Hematopoietic multipotent progenitor cell treated with erythropoietin and hydrocortisone succinate and interleukin-3 and kit ligand, for 17 days (in vitro differentiated cells): ENCODE data around the gene GALM.
"Not testable (repeated sequence)": the region's sequence is repeated elsewhere in the genome, so short reads cannot be mapped to it uniquely, and the experiment has no call there.

ENCODE experiments used
- DNase-seq: peaks from one replicate; pipeline ENCODE4 v3.0.0-alpha.2; 2015; ENCODE audit warnings: low spot score

The GALM gene

DNA sequence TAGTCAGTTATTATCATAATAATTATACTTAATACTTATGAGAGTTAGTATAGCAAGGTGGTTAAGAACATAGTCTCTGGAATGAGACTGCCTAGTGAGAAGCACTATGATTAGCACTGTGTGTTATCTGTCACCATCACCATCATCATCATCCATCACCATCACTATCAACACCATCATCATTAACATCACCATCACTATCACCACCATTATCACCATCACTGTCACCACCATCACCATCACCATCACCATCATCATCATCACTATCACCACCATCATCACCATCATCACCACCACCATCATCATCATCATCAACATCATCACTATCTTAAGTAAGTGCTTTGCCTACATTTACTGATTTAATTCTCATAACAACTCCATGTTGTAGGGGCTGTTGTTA, 45.6 kb downstream of the GALM start:
- DNase-seq, result no peak

DNA sequence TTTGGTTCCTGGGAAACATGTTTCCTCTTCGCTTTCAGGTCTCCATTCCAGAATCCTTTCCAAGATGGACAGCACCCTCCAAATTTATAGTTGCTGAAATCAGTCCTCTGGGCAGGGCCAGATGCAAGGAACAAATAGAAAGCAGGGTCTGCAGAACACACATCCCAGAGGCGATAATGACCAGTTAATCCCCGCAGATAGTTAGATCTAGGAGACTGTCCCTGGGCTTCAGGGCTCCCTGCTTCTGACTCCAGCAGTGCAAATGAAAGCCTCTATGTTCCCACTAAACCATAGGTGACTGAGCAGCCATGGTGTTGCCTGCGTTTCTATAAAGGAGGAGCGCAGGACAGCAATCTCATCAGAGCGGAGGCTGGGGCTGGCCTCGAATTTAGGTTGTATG, 46.5 kb downstream of the GALM start:
- DNase-seq, result no peak

DNA sequence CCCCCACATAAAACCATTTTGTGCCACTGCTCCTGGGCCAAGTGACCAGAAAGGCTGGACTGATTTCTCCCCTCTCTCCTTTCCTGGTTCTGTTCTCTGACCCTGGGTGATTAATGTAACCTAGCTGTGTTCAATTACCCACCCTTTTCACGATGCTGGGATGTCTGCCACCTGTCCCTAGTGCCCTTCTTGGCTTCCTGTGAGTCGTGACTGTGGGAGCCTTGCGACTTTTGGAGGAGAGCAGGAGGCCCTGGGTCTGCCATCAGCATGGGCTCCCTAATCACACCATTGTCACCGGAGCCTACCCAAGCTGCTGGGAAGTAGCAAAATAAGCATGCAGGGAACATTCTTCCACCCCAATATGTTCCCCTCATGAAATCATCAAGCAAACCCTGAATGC, 47.0 kb downstream of the GALM start:
- DNase-seq, result no peak

DNA sequence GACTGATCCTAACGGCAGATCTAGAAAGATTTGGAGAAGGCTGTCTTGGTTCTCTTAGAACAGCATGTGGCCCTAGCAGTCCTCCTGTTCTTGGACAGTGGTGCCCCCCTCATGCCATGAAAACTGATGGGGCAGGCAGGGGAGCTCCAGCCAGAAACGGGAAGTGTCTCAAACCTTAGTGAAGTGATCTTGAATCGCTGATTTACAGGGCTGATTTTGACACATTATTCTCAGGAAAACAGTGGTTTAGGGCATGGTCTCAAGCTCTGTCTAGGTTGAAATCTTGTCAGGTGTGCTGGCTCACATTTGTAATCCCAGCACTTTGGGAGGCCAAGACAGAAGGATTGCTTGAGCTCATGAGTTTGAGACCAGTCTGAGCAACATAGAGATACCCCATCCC, 47.4 kb downstream of the GALM start:
- DNase-seq, result no peak

DNA sequence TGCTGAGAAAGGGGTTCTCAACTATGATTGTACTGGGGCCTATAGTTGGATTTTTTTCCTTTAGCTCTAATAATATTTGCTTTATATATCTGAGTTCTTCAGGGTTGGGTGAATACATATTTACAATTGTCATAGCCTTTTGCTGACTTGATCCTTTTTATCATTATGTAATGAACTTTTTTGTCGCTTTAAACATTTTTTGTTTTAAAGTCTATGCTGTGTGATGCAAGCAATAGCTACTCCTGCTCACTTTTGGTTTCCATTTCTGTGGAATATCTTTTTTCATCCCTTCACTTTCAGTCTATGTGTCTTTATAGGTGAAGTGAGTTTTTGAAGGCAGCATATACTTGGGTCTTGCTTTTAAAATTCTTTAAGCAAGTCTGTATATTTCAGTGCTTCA, 49.0 kb downstream of the GALM start:
- not testable (repeated sequence) for DNase-seq

DNA sequence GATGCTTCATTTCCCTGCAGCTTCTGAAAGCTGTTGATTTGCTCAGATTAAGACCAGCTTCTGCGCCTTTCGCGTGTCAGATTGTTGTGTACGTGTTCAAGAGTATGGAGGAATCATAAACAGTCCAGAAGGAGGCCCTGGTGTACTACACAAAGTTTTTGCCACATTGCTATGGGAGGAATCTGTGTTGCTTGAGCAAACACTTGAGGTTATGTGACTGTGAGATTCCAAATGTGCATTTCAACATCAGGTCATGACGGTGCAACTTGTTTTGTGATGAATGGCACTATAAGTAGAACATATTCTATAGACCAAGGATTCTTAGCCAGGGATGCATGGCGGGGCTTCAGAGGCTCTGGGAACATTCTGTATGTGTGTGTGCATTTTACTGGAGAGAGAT, 50.3 kb downstream of the GALM start:
- DNase-seq, result no peak

DNA sequence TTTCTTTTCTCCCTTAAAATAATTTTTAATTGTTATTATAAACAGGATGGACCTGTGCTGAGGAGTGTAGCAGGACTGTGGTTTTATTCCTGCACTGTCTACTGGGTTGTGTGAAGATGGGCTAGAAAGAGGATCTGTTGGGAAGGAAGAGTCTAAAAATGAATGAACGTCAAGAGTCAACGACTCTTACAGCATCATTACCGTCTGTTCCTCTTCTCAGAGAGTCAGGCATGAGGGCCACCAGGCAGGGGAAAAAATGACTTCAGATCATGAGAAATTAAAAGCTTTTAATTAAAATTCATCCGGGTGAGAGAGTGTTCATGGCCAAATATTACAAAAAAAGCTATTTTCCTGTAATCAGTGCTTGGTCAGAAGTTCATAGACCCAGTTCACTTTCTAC, 52.7 kb downstream of the GALM start:
- no peak for DNase-seq

DNA sequence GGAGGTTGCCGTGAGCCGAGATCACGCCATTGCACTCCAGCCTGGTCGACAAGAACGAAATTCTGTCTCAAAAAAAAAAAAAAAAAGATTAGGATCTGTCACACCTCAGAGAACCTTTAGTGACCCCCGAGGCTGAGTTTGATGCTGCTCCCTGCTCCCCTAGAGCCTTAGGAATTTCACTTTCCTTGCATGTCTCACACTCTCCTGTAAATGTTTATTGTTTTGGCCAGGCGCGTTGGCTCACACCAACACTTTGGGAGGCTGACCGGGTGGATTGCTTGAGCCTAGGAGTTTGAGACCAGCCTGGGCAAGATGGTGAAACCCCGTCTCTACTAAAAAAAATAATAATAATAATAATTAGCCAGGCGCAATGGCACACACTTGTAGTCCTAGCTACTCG, 53.8 kb downstream of the GALM start:
- DNase-seq, result no peak

DNA sequence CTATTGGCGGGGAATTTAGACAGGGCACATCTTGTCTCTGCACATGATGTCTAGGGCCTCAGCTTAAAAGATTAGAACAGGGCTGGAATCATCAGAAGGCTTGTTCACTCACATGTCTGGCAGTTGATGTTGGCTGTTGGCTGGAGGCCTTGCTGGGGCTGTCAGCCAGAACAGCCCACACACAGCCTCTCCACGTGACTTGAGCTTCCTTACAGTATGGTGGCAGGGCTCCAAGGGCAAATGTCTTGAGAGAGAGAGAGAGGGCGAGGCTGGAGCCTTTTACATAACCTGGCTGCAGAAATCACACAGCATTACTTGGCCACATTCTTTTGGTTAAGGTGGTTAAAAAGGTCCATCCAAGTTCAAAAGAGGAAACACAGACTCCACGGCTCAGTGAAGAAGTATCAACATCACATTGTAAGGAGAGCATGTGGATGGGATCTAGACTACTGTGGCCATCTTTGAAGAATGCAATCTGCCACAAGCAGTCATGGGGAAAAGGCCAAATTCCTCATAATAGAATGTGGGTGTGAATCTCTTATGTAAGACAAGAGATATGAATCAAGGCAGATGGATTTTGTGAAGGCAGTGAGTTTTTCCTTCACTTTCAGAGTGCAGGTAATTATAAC, 54.8 kb downstream of the GALM start:
- DNase-seq, result no peak

DNA sequence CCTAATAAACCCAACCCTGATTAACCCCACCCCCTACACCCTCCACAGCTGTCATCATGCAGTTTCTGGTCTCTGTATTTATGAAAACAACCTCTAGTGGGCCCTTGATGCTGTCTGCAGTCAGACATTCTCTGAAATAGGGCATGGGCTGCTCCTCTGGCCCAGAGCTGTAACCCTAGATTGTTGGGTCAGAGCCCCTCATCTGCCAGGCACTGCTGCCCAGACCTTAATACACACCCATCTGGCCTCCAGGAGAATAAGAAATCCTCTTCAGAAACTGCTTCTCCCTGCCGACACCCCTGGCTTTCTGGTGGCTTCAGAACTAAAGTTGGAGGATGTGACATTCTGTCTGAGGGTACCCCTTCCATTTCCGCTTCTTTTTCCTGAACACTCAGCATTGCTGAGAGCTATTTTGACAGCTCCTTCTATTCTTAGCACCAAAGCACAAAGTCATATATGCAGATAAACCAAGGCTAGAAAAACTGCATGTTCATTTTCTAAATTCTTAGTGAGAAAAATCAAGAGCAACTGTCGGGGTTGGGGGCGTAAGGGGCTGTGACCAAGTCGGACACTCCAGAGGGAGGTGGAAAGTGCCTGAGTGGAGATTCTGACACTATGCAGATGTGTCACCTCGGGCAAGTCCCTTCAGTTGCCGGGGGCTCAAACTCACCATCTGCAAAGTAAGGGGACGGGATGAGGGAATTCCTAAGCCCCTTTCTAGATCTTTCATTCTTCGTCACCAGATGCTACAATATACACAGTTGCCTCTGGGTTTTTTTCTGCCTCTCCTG, 56.6 kb downstream of the GALM start:
- DNase-seq, result no peak

DNA sequence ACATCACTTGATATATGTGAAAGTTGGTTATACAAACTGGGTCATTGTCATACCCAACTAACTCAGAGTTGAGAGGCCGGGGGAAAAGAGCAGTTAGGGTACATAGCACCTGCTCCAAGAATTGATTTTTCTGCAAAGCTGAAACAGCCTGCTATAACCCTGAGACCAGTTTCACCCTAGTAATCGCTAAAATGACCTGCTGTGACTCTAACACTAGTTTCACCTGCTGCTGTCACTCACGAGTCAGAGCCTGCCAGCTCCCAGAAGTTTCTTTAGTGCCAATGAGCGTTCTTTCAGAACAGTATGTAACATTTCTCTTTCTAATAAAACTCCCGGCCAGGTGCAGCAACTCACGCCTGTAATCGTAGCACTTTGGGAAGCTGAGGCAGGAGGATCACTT, 57.3 kb downstream of the GALM start:
- no peak for DNase-seq

DNA sequence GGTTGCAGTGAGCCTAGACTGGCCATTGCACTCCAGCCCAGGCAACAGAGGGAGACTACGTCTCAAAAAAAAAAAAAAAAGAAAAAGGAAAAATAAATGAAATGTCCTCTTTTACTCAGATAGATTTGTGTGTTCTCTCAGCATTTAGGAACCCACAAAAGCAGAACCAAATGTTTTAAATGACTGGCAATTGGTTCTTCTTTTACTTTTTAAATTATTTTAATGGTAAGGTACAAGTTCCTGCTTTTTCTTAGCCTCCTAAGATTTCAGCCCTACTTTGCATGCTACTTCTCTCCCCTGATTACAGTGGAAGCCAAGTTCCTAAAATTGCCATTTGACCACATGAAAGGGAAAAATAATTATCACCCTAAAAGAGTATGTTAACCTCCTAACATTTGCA, 61.7 kb downstream of the GALM start:
- no peak for DNase-seq

DNA sequence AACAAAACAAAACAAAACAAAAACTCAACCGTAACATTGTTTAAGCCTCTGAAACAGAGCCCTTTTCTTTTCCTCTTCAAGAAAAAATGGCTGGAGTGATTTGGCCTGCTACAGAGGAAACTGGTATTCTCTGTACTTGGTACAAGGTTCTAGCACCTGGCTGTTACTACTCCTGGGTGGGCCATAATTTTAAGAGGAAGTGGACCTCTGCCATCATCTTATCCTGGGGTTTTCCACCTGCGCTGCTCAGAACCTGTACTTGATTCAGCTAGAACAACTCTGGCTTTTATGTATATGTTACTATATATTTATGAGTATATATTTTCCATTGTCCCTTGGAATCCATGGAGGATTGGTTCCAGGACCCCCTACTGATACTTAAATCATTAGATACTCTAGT, 62.8 kb downstream of the GALM start:
- DNase-seq, result no peak

DNA sequence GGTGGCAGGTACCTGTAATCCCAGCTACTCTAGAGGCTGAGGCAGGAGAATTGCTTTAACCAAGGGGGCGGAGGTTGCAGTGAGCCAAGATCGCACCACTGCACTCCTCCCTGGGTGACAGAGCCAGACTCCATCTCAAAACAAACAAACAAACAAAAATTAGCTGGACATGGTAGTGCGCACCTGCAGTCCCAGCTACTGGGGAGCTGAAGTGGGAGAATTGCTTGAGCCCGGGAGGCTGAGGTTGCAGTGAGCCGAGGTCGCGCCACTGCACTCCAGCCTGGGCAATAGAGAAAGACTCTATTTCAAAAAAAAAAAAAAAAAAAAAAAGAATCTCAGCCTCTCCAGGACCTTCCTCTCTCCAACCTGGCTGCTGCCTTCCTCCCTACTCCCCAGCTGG, 65.2 kb downstream of the GALM start:
- DNase-seq, result no peak

DNA sequence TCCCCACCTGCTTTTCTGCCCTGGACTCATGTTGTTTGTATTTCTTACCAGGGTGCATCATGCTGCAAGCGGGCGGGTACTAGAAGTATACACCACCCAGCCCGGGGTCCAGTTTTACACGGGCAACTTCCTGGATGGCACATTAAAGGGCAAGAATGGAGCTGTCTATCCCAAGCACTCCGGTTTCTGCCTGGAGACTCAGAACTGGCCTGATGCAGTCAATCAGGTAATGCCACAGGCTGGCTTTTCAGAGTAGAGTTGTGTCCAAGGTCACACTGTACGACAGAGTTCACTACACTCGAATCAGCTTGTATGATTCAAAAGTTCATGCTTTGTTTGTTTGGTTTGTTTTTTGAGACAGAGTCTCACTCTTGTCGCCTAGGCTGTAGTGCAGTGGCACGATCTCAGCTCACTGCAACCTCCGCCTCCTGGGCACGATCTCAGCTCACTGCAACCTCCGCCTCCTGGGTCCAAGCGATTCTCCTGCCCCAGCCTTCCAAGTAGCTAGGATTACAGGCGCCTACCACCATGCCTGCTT, 65.8 kb downstream of the GALM start:
- DNase-seq, result no peak

DNA sequence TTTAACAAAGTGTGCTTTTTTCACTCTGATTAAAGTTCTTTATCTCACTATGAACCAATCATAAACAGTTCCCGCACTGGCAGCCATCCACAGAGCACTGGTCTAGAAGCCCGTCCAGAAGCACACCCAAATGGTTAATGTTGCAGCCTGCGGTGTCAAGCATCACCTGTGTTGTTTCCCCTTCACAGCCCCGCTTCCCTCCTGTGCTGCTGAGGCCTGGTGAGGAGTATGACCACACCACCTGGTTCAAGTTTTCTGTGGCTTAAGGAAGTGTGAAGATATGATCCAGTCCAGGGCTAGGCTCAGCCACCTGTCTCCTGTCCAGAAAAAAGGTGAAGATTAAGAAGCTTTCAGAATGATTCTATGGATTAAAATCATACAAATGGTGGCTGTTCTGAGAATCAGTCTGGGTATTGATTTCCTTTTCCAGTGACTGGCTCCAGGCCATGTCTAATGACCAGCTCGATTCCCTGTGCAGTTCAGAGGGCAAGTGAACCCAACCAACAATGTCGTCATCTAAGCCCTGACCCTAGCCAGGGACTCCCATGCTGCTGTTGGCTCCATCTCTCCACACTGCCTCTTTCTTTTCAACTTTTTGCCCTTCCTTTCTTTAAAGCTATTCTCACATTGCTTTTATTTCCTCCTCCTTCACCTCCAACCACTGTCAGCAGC, 67.5 kb downstream of the GALM start:
- DNase-seq, result no peak

DNA sequence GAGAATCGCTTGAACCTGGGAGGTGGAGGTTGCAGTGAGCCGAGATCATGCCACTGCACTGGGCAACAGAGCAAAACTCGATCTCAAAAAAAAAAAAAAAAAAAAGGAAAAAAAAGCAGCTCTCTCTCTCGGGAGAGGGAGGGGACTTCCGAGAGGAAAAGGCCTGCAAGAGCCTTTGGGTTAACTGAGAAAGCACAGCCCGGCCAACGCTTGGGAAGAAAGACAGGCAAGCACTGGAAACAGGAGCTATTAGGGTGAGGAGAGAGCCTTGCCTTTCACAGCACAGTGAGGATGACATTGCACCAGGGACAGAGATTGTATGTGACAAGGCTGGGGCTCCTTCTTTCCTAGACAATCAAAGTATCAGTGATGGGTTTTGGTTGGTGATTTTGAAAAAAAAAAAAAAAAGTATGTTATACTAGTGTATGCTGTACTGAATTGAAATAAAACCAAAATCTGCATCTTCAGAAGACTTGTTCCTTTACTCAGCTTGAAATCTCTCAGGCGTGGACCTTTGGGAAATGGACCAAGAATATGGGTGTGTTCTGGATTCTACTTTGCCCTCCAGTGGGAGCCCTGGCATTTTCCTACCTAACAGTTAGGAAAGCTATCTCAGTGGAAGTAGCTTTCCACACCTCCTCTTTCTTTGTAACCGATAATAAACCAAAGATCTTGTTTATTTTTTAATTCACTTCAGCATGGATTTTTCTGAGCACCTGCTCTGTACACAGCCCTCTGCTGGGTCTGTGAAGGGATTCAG, 68.6 kb downstream of the GALM start:
- DNase-seq, result no peak

DNA sequence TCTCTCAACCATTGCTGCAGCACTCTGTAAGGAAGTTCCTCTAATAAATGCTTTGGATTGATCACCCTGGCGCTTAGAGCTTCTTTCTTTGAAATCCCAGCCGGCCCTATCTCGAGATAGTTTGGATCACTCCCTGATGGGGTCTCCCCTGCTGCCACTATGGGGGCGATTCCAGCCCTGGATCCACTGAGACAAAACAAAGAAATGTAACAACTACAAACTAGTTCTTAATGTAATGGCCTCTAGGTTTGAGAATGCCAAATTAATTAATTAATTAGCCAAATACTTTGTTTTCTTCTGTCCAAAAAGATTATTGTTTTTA, 70.0 kb downstream of the GALM start:
- no peak for DNase-seq

DNA sequence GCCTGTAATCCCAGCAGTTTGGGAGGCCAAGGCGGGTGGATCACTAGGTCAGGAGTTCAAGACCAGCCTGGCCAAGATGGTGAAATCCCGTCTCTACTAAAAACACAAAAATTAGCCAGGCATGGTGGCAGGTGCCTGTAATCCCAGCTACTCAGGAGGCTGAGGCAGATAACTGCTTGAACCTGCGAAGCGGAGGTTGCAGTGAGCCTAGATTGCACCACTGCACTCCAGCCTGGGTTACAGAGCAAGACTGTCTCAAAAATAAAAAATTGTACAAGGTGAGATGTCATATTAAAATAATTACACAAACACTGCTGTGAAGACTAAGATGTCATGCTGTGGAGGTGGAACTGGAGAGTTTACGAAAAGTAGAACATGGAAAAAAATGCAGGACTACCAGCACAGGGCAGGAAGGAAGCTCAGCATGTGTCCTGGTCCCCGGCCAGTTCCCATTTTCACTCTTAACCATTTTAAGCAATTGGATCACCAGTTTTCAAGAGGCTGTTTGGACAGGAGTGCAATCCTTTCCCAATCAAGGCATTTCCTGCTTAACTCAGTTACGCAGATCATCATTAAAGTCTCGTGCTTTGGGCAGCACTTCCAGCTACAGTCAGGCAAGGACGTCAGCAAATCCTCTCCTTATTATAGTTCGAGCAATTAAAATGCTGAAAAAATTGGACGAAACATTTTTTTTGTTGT, 71.2 kb downstream of the GALM start:
- DNase-seq, result not testable (repeated sequence)

DNA sequence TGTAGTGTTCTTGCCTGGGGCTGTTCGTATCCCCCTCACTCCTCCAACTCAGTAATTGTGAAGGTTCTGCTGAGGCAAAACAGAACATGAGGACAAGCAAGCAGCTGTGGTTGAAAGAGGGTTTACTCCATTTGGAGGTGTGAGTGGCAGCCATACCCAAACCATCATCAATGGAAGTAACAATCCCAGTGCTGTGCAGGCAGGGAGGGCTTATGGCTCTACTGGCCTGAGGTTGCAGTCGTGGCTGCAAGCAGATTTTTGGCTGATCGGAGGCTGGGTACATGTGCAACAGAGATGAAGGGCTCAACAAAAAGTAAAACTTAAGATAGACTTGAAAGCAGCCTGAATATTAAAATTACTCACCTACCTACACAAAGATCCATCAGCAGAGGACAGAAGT, 72.0 kb downstream of the GALM start:
- DNase-seq, result no peak

DNA sequence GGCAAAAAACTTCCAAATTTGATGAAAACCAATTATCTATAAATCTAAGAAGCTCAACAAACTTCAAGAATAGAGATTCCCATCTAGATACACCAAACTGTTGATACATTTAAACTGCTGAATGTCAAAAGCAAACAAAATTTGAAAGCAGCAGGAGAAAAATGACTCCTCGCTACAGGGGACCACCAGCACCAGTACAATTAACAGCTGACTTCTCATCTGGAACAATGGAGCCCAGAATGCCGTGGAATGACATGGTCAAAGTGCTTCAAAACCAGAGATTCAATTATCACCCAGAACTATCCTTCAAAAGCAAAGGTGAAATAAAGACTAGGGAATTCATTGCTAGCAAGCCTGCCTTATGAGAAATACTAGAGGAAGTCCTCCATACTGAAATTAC, 73.6 kb downstream of the GALM start:
- no peak for DNase-seq
